Superior temporal gyrus (tissue), 1 donor: ENCODE results near the gene PALM2AKAP2.

Source experiments
- DNase-seq: peaks from one replicate; pipeline ENCODE4 v3.0.0-alpha.2; 2016; ENCODE audit errors: extremely low spot score

The PALM2AKAP2 gene

GRCh38 chr9:109771796-109772531 is 8.0 kb upstream of the PALM2AKAP2 start:
- no peak for DNase-seq

- no peak for DNase-seq
These were observed 4.5 kb upstream of the PALM2AKAP2 start for GRCh38 chr9:109775516-109775915.

GRCh38 chr9:109776391-109776790 is 3.6 kb upstream of the PALM2AKAP2 start:
- no peak for DNase-seq

GRCh38 chr9:109780453-109781033 is 545 bp downstream of the PALM2AKAP2 start:
- DNase-seq, result peak; percentile 25

GRCh38 chr9:109781086-109781485 is 1.1 kb downstream of the PALM2AKAP2 start:
- DNase-seq, result peak; percentile 32

- DNase-seq, result no peak
These were observed 1.7 kb downstream of the PALM2AKAP2 start for GRCh38 chr9:109781541-109782197.

- no peak for DNase-seq
These were observed 7.7 kb downstream of the PALM2AKAP2 start for GRCh38 chr9:109787735-109788134.

GRCh38 chr9:109789556-109789955 is 9.6 kb downstream of the PALM2AKAP2 start:
- DNase-seq, result no peak

- DNase-seq, result no peak
These were observed 10.0 kb downstream of the PALM2AKAP2 start for GRCh38 chr9:109789971-109790370.

GRCh38 chr9:109791003-109791677 is 11.1 kb downstream of the PALM2AKAP2 start:
- DNase-seq, result no peak

GRCh38 chr9:109791747-109792146 is 11.7 kb downstream of the PALM2AKAP2 start:
- DNase-seq, result no peak

- DNase-seq, result no peak
These were observed 13.1 kb downstream of the PALM2AKAP2 start for GRCh38 chr9:109792951-109793546.

GRCh38 chr9:109793921-109794320 is 13.9 kb downstream of the PALM2AKAP2 start:
- no peak for DNase-seq

- DNase-seq, result no peak
These were observed 14.5 kb downstream of the PALM2AKAP2 start for GRCh38 chr9:109794361-109795012.

- no peak for DNase-seq
These were observed 15.6 kb downstream of the PALM2AKAP2 start for GRCh38 chr9:109795613-109796012.

- DNase-seq, result no peak
These were observed 16.1 kb downstream of the PALM2AKAP2 start for GRCh38 chr9:109796078-109796477.

GRCh38 chr9:109797006-109797405 is 17.0 kb downstream of the PALM2AKAP2 start:
- no peak for DNase-seq

GRCh38 chr9:109797509-109797908 is 17.5 kb downstream of the PALM2AKAP2 start:
- no peak for DNase-seq

- DNase-seq, result no peak
These were observed 19.1 kb downstream of the PALM2AKAP2 start for GRCh38 chr9:109799141-109799540.

- no peak for DNase-seq
These were observed 19.8 kb downstream of the PALM2AKAP2 start for GRCh38 chr9:109799792-109800191.

- no peak for DNase-seq
These were observed 21.5 kb downstream of the PALM2AKAP2 start for GRCh38 chr9:109801484-109801883.
